GM12873 (cell line): ENCODE data around the gene LRCOL1.

Experiments used
- CTCF ChIP-seq: IDR thresholded peaks from 2 replicates; pipeline ENCODE4 v1.5.1; 2012; ENCODE audit warnings: low read depth, mild to moderate bottlenecking, moderate library complexity, low read length, control low read depth; ENCODE audit not compliant: insufficient read depth; ENCODE audit errors: missing control alignments

Gene LRCOL1

GRCh38 chr12:132565365-132565764 is 45.0 kb downstream of the LRCOL1 start:
- no peak for TF ChIP-seq CTCF

DNA sequence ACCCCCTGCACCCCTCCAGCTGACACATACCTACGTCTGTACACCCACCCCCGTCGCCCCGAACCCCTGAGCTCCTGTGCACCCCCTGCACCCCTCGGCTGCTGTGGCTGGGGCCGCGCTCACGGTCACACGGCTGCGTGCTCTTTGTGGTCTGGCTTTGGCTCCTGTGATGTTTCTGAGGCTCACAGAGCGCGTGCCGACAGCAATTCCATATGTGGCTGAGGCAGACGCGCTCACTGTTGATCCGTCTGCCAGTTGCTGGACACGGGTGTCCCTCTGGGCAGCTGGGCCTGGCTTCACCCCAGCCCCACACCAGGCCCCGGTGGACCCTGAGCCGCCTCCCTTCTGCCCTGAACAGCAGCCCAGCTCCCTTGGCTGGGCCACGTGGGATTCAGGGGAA is 46.5 kb downstream of the LRCOL1 start:
- TF ChIP-seq CTCF: no peak

GRCh38 chr12:132562489-132563021 is 47.8 kb downstream of the LRCOL1 start:
- no peak for TF ChIP-seq CTCF

- TF ChIP-seq CTCF: peak; percentile 54
These were observed 48.8 kb downstream of the LRCOL1 start for GRCh38 chr12:132561427-132562156.

GRCh38 chr12:132560614-132561426 is 49.6 kb downstream of the LRCOL1 start:
- TF ChIP-seq CTCF: peak; percentile 82

DNA sequence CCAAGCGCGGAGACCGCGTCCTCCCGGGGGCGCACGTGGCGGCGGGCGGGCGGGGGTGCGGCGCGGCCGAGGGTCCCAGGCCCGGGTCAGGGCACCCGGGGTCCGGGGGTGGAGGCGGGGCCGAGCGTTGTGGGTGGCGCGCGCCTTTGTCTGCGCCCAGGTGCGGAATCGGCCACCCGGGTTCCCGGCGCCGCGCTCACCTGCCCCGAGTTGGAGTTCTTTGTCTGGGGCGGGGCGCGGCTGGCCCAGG is 50.1 kb downstream of the LRCOL1 start:
- TF ChIP-seq CTCF: no peak

DNA sequence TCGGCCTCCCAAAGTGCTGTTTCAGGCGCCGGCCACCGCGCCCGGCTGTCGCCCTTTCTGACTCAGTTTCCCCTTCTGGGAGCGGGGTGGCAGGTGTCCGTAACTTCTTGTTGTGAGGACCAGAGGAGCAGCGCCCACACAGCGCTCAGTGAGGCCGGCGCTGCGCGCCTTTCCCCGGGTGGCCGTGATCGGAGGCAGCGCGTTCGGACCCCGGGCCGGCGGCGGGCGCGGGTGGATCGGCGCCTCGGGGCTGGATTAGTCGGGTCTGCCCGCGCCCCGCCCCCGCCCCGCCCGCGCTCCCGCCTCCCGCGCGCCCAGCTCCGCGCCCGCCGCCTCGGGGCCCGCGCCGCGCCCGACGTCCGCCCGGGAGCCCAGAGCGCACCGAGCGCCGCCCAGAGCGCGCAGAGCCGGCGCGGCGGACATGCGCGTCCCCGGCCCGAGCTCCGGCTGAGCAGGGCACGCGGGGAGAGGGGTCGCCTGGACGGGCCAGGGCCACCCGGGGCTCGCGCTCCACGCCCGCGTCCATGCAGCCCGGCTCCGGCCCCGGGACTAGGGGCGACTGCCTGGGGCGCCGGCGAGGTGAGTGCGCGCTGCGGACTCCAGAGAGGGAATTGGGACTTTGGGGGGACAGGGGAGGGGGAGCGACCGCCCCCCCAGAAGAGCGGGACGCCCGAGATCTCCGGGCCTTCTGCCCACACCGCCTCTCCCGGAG is 50.6 kb downstream of the LRCOL1 start:
- TF ChIP-seq CTCF: peak; percentile 9
